HL-60 (cell line): ENCODE results near the gene TDRKH.
A peak's percentile ranks its signal among the peaks of the same experiment; 100 is the strongest.

Source experiments
- DNase-seq, 2 experiments: peaks; one replicate each; pipeline ENCODE4 v3.0.0-alpha.2; 2010 to 2020; ENCODE audit warnings: low read depth in 1 of 2, low spot score in 1 of 2
- H3K27ac ChIP-seq: fragments of 250-450 bp; sonication (Bioruptor Pico); replicated peaks from 2 replicates; pipeline ENCODE4 v1.5.1; 2020; ENCODE audit warnings: mild to moderate bottlenecking, moderate library complexity
- H3K27me3 ChIP-seq: fragments of 250-450 bp; sonication (Bioruptor Pico); 2 replicates; pipeline ENCODE4 v1.5.1; 2021; ENCODE audit warnings: mild to moderate bottlenecking, moderate library complexity; ENCODE audit not compliant: insufficient read depth, poor library complexity, severe bottlenecking
- H3K4me3 ChIP-seq: replicated peaks from 2 replicates; pipeline ENCODE4 v1.5.1; 2011; ENCODE audit warnings: mild to moderate bottlenecking, control low read depth, low read length; ENCODE audit not compliant: insufficient read depth
- CTCF ChIP-seq: IDR thresholded peaks from one replicate; pipeline ENCODE4 v1.5.1; 2011; ENCODE audit warnings: low read length, control low read depth, inconsistent platforms; ENCODE audit not compliant: insufficient read depth
- GABPA ChIP-seq: IDR thresholded peaks from 2 replicates; pipeline ENCODE4 v1.6.1; 2012; ENCODE audit warnings: low read depth
- POLR2AphosphoS5 ChIP-seq: IDR thresholded peaks from 2 replicates; pipeline ENCODE4 v1.6.1; 2012; ENCODE audit warnings: low read depth
- REST ChIP-seq: IDR thresholded peaks from 2 replicates; pipeline ENCODE4 v1.6.1; 2012; ENCODE audit warnings: low read depth; ENCODE audit not compliant: insufficient replicate concordance
- SPI1 ChIP-seq: IDR thresholded peaks from 2 replicates; pipeline ENCODE4 v1.6.1; 2012; ENCODE audit warnings: low read depth, mild to moderate bottlenecking, borderline replicate concordance
- long read RNA-seq: library from polyadenylated mRNA; unstranded; transcript quantifications from one replicate; pipeline ENCODE4 v2.0.0, GENCODE V29; 2020

The TDRKH gene
- long read RNA-seq, transcript TDRKH-207 (13 exons, 2,768 nt): minor isoform, 5 of 22 reads
- long read RNA-seq, transcript TDRKH-203 (13 exons, 2,824 nt): major isoform, 6 of 22 reads
- long read RNA-seq, partial matches to known transcripts: 2 of 22 reads
- long read RNA-seq, other reads (novel, unspliced or antisense): 9 of 22 reads

GRCh38 chr1:151790071-151790939, at the start of gene TDRKH:
TSS of gene TDRKH (minus strand) at chr1:151790500. CDS start at chr1:151783022, 7,478 bp downstream.
- TF ChIP-seq POLR2AphosphoS5 (0 out of 2 replicates have a peak, but pooled peaks have one; percentile 21), GABPA (no peak)
- Histone ChIP-seq H3K27me3 (no peaks in the 10 kb centered on the region), H3K4me3 (peak within 1 kb of the TSS; percentile 67), H3K27ac (peak within 1 kb of the TSS; percentile 3)
- peak; percentile 91 to 99 for DNase-seq

- no peak for DNase-seq
- H3K27ac ChIP-seq: no peak within 1 kb of the TSS
- peaks cover 31% of the 10 kb centered on the region for H3K27me3 ChIP-seq
- TF ChIP-seq CTCF (no peak), GABPA (no peak), REST (no peak), POLR2AphosphoS5 (no peak), SPI1 (no peak)
- peak within 1 kb of the TSS; percentile 23 for H3K4me3 ChIP-seq
Observed at GRCh38 chr1:151839457-151840403, 49.4 kb upstream of the TDRKH start, which contains the start of gene C2CD4D. TSS of gene C2CD4D (minus strand) at chr1:151839820. CDS start at chr1:151838989, 831 bp downstream.

- H3K4me3 ChIP-seq: 0 out of 2 replicates have a peak overlapping the region, but pooled peaks have one; percentile 23
- no peak for TF ChIP-seq SPI1
- TF ChIP-seq CTCF: no peak
- H3K27me3 ChIP-seq: peaks cover 31% of the 10 kb centered on the region
- DNase-seq: no peak
- no peak overlapping the region for H3K27ac ChIP-seq
Observed at GRCh38 chr1:151839082-151839412, 48.7 kb upstream of the TDRKH start.

- no peak for DNase-seq
- Histone ChIP-seq H3K27ac (no peak overlapping the region), H3K27me3 (peaks cover 31% of the 10 kb centered on the region), H3K4me3 (peak overlapping the region; percentile 23)
- TF ChIP-seq POLR2AphosphoS5 (no peak), GABPA (no peak), REST (no peak)
Observed at GRCh38 chr1:151838222-151839081, 48.2 kb upstream of the TDRKH start.
